ENCODE results near the gene MZT2B.
"Not testable (repeated sequence)": the region's sequence is repeated elsewhere in the genome, so short reads cannot be mapped to it uniquely, and the experiment has no call there.

Gene MZT2B, protein sequence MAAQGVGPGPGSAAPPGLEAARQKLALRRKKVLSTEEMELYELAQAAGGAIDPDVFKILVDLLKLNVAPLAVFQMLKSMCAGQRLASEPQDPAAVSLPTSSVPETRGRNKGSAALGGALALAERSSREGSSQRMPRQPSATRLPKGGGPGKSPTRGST

DNA sequence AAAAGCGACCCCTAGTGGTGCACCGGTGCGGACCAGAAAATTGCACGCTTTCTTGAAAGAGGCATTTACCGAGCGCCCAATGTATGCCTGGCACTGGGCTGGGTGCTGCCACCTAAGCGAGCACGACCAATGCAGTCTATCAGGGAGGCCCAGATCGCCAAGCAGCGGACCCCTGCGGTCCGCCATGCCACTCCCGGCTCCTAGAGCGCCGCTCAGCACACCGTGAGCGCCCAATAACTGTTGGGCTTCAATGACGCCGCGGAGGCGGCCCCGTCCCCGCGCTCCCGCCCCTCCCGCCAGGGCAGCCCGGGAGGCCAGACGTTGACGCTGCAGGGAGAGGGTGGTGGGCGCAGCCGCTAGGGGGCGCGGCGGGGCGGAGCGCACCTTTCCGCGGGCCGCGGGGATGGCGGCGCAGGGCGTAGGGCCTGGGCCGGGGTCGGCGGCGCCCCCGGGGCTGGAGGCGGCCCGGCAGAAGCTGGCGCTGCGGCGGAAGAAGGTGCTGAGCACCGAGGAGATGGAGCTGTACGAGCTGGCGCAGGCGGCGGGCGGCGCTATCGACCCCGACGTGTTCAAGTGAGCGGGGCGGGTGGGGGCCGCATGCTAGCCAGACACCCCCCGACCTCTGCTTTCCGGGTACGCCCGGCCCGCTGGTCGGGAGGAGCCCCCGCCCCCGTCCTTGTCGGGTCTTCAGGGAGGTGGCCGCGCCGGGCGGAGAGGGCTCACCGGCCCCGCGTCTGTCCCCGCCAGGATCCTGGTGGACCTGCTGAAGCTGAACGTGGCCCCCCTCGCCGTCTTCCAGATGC lies at the start of gene MZT2B:
Gene MZT2B (plus strand): TSS at position 383 of the 803 bp plus-strand sequence. CDS start 21 bp downstream, at position 404.
- DNase-seq = peak; percentile 60

GRCh38 chr2:130135692-130136541 lies 46.1 kb upstream of the MZT2B start:
- no peak for DNase-seq

- not testable (repeated sequence) for DNase-seq
Observed at GRCh38 chr2:130136546-130136945, 45.5 kb upstream of the MZT2B start.

- DNase-seq = not testable (repeated sequence)
Observed at GRCh38 chr2:130137118-130137517, 44.9 kb upstream of the MZT2B start.

DNA sequence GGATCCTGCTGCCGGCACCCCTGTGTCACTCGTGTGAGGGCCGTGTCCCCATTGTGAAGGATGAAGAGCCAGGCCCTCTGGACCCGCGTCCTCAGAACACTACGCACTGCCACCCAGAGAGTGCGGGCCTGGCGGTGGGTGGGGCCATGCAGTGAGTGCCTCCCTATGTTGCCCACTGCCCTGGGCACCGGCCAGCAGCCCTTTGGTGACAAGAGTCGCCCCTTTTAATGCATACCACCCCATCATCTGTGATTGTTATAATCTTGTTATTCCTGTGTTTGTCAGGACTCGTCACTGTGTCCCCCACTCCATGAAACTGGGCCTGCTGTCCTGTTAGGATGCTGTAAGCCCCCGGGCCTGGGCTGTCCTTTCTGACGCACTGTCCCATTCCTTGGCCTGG lies 43.7 kb upstream of the MZT2B start:
- DNase-seq = not testable (repeated sequence)

GRCh38 chr2:130138841-130139251 lies 43.2 kb upstream of the MZT2B start:
- DNase-seq = not testable (repeated sequence)

DNA sequence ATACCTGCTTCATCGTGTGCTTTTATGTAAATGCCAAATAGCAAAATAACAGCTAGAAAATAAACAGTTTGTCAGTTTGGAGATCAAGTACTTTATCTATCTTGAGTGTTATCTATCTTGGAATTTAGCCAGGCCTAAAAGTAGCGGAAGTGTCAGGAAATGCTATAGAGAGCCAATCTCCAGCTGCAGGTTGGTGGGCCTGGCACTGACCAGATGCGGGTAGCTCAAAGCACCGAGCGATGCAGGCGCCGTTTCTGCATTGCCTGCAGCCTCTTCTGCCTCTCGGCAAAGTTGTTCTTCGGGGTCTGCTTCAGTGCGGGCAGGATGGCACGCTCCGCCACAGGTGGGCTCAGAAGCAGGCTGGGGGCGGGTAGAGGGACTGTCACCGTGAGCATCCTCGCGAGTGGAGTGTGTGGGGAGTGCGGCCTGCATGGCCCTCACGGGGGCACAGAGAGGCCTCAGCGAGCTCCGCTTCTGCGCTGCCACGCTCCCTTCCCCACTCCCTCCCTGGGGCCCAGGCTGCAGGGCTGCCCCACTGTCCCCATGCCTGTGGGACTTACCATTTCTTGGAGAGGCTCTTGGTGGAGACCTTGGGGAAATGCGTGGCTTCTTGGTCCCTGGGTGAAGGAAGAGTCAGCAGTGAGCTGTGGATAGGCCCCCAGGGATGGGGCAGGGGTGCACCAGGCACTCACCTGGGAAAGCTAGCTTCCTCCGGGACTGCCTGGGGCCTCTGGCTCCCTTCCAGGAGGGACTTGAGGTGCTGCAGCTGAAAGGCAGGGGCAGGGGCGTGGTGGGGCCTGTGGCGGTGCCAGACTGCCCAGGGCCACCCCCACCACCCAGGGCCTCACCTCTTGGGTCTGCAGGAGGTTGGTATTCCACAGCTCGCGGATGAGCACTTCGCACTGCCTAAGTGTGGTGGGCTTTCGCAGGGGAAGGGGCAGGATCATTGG lies 42.5 kb upstream of the MZT2B start:
- DNase-seq = not testable (repeated sequence)

- DNase-seq = not testable (repeated sequence)
Observed at GRCh38 chr2:130140516-130140915, 41.5 kb upstream of the MZT2B start.

GRCh38 chr2:130141002-130141401 lies 41.1 kb upstream of the MZT2B start:
- DNase-seq = not testable (repeated sequence)

DNA sequence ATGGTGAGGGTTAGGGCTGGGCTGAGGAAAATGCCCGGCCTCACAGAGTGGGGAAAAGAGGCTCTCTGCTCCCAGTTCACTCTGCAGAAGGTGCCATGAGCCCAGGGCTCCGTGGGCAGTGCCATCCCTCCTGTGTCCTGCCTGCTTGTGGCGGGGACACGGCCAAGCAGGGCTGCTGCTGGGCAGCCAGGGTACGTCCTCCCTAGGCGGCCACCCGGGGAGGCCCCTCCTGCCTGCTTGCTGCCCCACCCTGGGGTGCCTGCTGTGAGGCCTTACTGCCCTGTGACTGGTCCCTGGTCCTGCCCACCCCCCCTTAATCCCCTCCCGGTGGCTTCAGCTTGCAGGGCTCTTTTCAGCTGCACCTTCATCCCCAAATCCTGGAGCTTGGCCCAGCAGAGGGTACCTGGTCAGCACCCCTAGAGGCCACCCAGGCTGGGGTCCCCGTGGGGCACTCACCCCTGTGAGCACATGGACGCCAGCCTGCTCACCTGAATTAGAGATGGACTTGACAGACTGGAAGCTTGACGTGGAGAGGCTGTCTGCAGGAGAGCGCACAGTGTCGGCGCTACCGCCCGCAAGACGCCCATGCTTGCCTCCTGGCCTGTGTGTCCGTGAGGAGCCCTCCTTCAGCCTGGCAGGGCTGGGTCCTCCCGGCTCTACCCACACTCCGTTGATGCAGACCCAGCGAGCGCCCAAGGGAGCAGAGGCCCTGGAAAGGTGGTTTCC lies 40.3 kb upstream of the MZT2B start:
- DNase-seq = not testable (repeated sequence)

DNA sequence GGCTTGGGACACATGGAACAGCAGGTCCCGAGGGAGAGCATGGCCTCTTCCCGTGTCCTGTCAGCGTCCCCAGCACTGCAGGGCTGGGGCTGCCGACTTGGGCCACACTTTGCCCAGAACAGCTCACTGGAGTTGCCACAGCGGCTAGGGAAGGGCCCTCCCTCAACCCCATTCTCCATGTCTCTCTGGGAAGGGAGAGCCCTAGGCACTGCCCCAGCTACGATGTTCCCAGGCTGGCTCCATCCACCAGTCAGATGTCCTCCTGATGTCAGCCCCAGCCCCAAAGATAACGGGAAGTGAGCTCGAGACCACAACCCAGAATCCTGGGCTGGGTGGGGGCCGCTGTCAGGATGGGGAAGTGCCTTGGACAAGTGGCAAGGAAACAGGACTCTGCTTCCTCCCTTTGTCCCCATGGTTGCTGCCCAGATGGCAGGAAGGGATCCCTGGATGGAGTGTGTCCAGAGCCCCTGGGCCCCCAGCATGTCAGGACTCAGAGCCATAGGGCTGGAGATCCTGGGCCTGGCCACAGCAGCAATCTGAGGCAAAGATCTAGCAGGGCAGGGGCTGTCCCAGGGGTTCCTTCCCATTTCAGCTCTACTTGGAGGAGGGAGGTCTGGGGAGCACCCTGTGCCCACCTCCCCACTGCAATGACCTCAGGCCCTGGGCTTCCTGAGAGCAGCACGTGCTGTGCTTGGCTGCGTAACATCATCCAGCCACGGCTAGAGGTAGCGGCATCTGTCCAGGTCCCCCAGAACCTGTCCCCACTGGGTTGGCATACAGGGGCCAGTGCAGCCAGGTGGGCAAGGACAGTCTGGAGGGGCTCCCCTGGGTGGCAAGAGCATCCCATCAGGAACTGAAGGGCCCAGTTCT lies 39.4 kb upstream of the MZT2B start:
- not testable (repeated sequence) for DNase-seq

DNA sequence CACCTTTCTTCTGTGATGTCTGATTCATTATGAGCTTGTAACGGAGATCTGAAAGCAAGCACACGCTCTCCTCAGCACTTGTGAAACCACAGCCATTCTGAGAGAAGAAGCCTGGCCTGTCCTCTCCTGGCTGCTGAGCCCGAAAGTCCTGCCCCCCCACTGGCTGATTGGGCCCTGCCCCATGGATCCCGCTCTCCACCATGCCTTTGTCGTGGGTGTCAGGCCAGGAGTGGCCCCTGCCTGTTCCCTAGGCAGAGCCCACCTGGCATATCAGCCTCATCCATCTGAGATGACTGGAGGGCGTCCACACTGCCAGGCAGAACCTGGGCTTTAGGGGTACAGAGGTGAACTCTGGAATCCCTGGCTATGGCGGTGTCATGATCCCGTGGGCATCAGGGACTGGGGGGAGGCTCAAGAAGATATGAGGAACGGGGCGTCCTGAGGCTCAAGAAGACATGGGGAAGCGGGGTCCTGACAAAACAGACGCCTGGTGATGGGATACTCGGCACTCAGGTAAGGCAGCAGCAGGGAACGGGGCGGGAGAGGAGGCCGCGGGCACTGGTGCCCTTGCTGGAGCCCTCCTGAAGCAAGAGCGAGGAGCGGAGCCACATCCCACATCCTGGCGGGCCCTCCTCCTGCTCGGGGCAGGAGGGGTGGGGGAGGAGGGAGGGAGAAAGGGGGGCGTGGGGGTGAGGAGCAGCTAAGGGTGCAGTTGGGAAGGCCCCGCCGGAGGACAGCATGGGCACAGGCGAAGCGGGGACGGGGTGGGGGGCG lies 38.6 kb upstream of the MZT2B start:
- DNase-seq = not testable (repeated sequence)

GRCh38 chr2:130145006-130145414 lies 37.1 kb upstream of the MZT2B start, which contains the start of gene CCDC74B:
CCDC74B (minus strand) TSS chr2:130145112; CDS start chr2:130144996, 116 bp downstream.
- not testable (repeated sequence) for DNase-seq

- not testable (repeated sequence) for DNase-seq
Observed at GRCh38 chr2:130148515-130148914, 33.5 kb upstream of the MZT2B start.

GRCh38 chr2:130150181-130151144 lies 31.6 kb upstream of the MZT2B start:
- no peak for DNase-seq

DNA sequence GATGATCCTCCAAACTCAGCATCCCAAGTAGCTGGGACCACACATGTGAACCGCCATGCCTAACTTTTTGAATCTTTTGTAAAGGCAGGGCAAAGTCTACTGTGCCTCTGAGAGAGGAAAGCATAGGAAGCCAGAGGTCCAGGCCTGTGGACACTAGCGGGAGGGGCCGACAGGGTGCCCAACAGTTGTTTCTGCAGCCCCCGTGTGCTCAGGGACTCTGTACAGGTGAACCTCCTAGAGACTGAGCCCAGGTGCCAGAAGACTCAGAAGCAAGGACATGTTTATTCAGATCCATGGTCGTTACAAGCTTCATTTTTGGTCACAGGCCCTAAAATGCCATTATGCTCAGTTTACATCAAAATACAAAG lies 30.9 kb upstream of the MZT2B start:
- not testable (repeated sequence) for DNase-seq

DNA sequence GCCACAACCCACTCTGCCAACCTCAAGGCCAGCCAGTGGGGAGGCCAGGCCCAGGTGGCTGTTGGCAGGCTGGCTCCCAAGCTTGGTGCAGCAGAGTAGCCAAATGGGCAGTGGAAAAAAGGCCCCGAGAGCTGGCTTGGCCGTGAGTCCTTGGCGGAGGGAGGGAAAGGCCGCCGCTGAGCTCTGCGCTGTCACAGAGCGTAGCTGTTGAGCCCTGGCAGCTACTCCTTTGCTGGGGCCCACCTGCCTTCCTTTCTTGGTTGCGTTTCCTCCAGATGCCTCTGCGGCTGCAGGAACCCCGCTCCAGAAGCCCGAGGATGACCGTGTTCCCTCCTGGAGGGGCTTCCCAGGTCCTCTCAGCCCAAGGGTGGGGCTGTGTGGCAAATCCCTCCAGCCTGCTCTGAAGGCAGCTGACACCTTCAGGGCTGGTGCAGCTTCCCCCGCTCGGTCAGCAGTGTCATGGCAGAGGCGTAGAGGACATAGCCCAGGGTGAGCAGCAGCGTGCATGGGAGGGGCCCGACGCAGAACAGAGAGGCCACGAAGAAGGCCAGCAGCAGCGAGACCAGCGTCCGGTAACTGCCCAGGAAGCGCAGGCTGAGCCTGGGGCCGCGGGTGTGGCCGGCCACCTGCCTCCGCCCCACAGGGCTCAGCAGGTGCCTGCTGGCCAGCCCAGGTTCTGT lies 29.8 kb upstream of the MZT2B start:
- not testable (repeated sequence) for DNase-seq

Measured in DMS 273 treated with DMSO at 0.1 percent for 48 hours (cell line).